ENCODE results near the gene PER1. TPM values are rescaled to one million over a fixed set of nuclear protein-coding genes. Genes with fewer than 3 reads are reported as not detected.

Gene PER1
- total and polyA plus RNA-seq, 2 of the 13 experiments (the other 11 are each of a cell fraction or from before 2014, with no cell fraction given): 2.6 to 3.6 TPM

DNA sequence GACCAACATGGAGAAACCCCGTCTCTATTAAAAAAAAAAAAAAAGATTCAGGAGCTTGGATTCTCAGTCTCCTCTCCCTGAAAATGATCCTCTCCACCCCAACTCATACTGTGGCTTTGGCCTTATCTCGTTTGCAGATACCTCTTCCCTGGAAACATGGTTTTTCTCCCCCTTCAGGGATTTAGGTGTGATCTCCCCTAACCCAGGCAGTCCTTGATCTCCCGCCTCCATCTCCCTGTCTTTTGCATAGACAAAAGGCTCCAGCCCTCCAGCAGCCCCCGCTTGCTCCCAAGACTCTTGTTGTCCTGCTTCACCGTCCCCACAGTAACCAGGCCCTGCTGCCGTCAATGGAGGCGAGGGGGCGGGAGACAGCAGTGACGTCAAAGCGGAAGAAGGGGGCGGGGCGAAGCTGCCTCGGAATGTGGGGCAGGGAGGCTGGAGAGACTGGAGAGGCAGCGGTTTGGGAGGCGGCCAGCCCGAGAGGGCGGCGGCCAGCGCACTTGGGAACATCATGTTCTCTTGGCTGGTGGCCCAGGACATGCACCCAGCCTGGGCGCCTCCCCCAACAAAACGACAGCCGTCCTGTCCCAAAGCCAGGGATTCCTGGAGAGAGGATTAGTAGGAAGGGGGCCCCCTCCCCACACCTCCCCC is 1.9 kb upstream of the PER1 start (continued):
- TF ChIP-seq, protein P1, sequence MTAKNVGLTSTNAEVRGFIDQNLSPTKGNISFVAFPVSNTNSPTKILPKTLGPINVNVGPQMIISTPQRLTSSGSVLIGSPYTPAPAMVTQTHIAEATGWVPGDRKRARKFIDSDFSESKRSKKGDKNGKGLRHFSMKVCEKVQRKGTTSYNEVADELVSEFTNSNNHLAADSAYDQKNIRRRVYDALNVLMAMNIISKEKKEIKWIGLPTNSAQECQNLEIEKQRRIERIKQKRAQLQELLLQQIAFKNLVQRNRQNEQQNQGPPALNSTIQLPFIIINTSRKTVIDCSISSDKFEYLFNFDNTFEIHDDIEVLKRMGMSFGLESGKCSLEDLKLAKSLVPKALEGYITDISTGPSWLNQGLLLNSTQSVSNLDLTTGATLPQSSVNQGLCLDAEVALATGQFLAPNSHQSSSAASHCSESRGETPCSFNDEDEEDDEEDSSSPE (CRISPR knock-in tag; IDR thresholded peaks at IDR 0.05): 0 out of 2 replicates have a peak, but pooled peaks have one; percentile 28
- no peak for TF ChIP-seq SMARCE1 (IDR thresholded peaks at IDR 0.05; ENCODE audit: borderline replicate concordance)
- no peak for TF ChIP-seq GABPA (IDR thresholded peaks at IDR 0.05; ENCODE audit: low read depth, low read length)
- peak; percentile 50 for TF ChIP-seq GABPA (CRISPR knock-in tag; IDR thresholded peaks at IDR 0.05; ENCODE audit: low read depth)
- 0 out of 2 replicates have a peak, but pooled peaks have one; percentile 24 for TF ChIP-seq TRAFD1 (CRISPR knock-in tag; IDR thresholded peaks at IDR 0.05; ENCODE audit: borderline replicate concordance)
- TF ChIP-seq ISL2 (CRISPR knock-in tag; IDR thresholded peaks at IDR 0.05): no peak
- TF ChIP-seq, protein P2, sequence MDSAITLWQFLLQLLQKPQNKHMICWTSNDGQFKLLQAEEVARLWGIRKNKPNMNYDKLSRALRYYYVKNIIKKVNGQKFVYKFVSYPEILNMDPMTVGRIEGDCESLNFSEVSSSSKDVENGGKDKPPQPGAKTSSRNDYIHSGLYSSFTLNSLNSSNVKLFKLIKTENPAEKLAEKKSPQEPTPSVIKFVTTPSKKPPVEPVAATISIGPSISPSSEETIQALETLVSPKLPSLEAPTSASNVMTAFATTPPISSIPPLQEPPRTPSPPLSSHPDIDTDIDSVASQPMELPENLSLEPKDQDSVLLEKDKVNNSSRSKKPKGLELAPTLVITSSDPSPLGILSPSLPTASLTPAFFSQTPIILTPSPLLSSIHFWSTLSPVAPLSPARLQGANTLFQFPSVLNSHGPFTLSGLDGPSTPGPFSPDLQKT (CRISPR knock-in tag; IDR thresholded peaks at IDR 0.05; ENCODE audit: borderline replicate concordance): no peak
- no peak for TF ChIP-seq JDP2 (CRISPR knock-in tag; IDR thresholded peaks at IDR 0.05; ENCODE audit: borderline replicate concordance)
- TF ChIP-seq ZBTB3 (CRISPR knock-in tag; IDR thresholded peaks at IDR 0.05; ENCODE audit: borderline replicate concordance, low read depth): no peak
- no peak for TF ChIP-seq ZNF253 (CRISPR knock-in tag; IDR thresholded peaks at IDR 0.05; ENCODE audit: borderline replicate concordance)
- TF ChIP-seq, protein P3, sequence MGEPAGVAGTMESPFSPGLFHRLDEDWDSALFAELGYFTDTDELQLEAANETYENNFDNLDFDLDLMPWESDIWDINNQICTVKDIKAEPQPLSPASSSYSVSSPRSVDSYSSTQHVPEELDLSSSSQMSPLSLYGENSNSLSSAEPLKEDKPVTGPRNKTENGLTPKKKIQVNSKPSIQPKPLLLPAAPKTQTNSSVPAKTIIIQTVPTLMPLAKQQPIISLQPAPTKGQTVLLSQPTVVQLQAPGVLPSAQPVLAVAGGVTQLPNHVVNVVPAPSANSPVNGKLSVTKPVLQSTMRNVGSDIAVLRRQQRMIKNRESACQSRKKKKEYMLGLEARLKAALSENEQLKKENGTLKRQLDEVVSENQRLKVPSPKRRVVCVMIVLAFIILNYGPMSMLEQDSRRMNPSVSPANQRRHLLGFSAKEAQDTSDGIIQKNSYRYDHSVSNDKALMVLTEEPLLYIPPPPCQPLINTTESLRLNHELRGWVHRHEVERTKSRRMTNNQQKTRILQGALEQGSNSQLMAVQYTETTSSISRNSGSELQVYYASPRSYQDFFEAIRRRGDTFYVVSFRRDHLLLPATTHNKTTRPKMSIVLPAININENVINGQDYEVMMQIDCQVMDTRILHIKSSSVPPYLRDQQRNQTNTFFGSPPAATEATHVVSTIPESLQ (CRISPR knock-in tag; conservative IDR thresholded peaks at IDR 0.05): no peak
- TF ChIP-seq ZNF274 (CRISPR knock-in tag; IDR thresholded peaks at IDR 0.05): peak; percentile 55; the same call in 1 of the 2 replicates
- TF ChIP-seq ZNF549 (CRISPR knock-in tag; IDR thresholded peaks at IDR 0.05): no peak
- no peak for TF ChIP-seq MED13 (CRISPR knock-in tag; IDR thresholded peaks at IDR 0.05)
- no peak for TF ChIP-seq SP140L (CRISPR knock-in tag; IDR thresholded peaks at IDR 0.05; ENCODE audit: borderline replicate concordance)
- no peak for TF ChIP-seq YEATS2 (CRISPR knock-in tag; IDR thresholded peaks at IDR 0.05; ENCODE audit: borderline replicate concordance)
- no peak for TF ChIP-seq AKAP8 (CRISPR knock-in tag; IDR thresholded peaks at IDR 0.05)
- no peak for TF ChIP-seq LCORL (IDR thresholded peaks at IDR 0.05)
- TF ChIP-seq LCORL (CRISPR knock-in tag; IDR thresholded peaks at IDR 0.05): peak; percentile 67; the same call in 1 of the 2 replicates
- no peak for TF ChIP-seq ZKSCAN5 (CRISPR knock-in tag; IDR thresholded peaks at IDR 0.05)
- TF ChIP-seq ZNF333 (CRISPR knock-in tag; IDR thresholded peaks at IDR 0.05; ENCODE audit: borderline replicate concordance): no peak
- no peak for TF ChIP-seq MIER3 (CRISPR knock-in tag; IDR thresholded peaks at IDR 0.05; ENCODE audit: borderline replicate concordance)
- TF ChIP-seq, protein P4, sequence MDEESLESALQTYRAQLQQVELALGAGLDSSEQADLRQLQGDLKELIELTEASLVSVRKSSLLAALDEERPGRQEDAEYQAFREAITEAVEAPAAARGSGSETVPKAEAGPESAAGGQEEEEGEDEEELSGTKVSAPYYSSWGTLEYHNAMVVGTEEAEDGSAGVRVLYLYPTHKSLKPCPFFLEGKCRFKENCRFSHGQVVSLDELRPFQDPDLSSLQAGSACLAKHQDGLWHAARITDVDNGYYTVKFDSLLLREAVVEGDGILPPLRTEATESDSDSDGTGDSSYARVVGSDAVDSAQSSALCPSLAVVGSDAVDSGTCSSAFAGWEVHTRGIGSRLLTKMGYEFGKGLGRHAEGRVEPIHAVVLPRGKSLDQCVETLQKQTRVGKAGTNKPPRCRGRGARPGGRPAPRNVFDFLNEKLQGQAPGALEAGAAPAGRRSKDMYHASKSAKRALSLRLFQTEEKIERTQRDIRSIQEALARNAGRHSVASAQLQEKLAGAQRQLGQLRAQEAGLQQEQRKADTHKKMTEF (CRISPR knock-in tag; IDR thresholded peaks at IDR 0.05): 0 out of 2 replicates have a peak, but pooled peaks have one; percentile 18

Measured in HepG2 (cell line).